Thymus (tissue), 11 donors: ENCODE results near the gene USP14. TPM values are rescaled to one million over a fixed set of nuclear protein-coding genes. Genes with fewer than 3 reads are reported as not detected.

Experiments used
- DNase-seq, 9 donors: peaks; one replicate each; pipeline ENCODE4 v3.0.0-alpha.2; 2013; ENCODE audit warnings: low spot score in 9 of 9, low read depth in 6 of 9, missing footprints in 1 of 9
- H3K27ac ChIP-seq, 2 donors: one replicate each; pipeline ENCODE4 v1.5.1; 2013; ENCODE audit warnings: control low read depth in 1 of 2, low read depth in 1 of 2, low read length in 1 of 2, mild to moderate bottlenecking in 1 of 2, moderate library complexity in 1 of 2
- H3K27me3 ChIP-seq, 2 donors: one replicate each; pipeline ENCODE4 v1.5.1; 2013; ENCODE audit warnings: low read length in 1 of 2; ENCODE audit not compliant: control insufficient read depth in 2 of 2, insufficient read depth in 1 of 2
- H3K36me3 ChIP-seq, 2 donors: one replicate each; pipeline ENCODE4 v1.5.1; 2013; ENCODE audit warnings: low read length in 1 of 2, mild to moderate bottlenecking in 1 of 2, moderate library complexity in 1 of 2; ENCODE audit not compliant: control insufficient read depth in 2 of 2, insufficient read depth in 2 of 2
- H3K4me1 ChIP-seq, 2 donors: one replicate each; pipeline ENCODE4 v1.5.1; 2013; ENCODE audit warnings: low read length in 2 of 2; ENCODE audit not compliant: control insufficient read depth in 2 of 2, insufficient read depth in 2 of 2
- H3K4me3 ChIP-seq, 2 donors: one replicate each; pipeline ENCODE4 v1.5.1; 2013; ENCODE audit warnings: low read length in 2 of 2, control low read depth in 1 of 2, mild to moderate bottlenecking in 1 of 2
- H3K9me3 ChIP-seq, 2 donors: one replicate each; pipeline ENCODE4 v1.5.1; 2013; ENCODE audit warnings: low read length in 1 of 2, mild to moderate bottlenecking in 1 of 2; ENCODE audit not compliant: control insufficient read depth in 2 of 2, insufficient read depth in 1 of 2
- WGBS: extraction: QIAGEN DNeasy Blood & Tissue Kit; methylation state at CpG from one replicate; pipeline ENCODE4 v1.1.7; 2013; 5-methylcytosine and 5-hydroxymethylcytosine counted together
- polyA plus RNA-seq: library from polyadenylated mRNA; stranded (reverse); fragments of 200-250 nt; gene quantifications from one replicate; pipeline ENCODE4 v1.2.3, GENCODE V29; 2013
- total RNA-seq: library from RNA; stranded (reverse); fragments of 120-200 nt; gene quantifications from one replicate; pipeline ENCODE4 v1.2.4, GENCODE V29; 2013
- donor health status: healthy.

Gene USP14
- total and polyA plus RNA-seq, 2 donors: 14.6 to 28.4 TPM

DNA sequence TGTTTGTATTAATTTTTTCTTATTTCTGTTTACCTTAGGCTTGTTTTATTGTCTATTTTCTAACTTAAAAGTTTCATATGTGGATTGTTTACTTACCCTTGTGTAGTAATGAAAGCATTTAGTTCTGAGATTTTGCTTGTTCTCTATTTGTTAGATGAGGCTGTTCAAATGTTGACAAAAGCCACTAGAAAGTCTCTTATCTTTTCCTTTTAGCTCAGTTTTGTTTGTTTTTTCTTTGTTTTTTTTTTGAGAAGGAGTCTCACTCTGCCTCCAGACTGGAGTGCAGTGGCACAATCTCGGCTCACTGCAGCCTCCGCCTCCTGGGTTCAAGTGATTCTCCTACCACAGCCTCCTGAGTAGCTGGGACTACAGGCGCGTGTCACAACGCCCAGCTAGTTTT lies 30.9 kb downstream of the USP14 start:
- H3K27me3 ChIP-seq: no peaks in the 10 kb centered on the region
- WGBS: over 99% methylated on average over 5 of the region's 5 CpGs
- no peaks in the 10 kb centered on the region for H3K4me1 ChIP-seq
- peaks cover 0 to 3% of the 10 kb centered on the region in 2 donors for H3K36me3 ChIP-seq
- DNase-seq: no peak
- no peak overlapping the region for H3K4me3 ChIP-seq
- no peaks in the 10 kb centered on the region for H3K9me3 ChIP-seq
- H3K27ac ChIP-seq: no peak overlapping the region

DNA sequence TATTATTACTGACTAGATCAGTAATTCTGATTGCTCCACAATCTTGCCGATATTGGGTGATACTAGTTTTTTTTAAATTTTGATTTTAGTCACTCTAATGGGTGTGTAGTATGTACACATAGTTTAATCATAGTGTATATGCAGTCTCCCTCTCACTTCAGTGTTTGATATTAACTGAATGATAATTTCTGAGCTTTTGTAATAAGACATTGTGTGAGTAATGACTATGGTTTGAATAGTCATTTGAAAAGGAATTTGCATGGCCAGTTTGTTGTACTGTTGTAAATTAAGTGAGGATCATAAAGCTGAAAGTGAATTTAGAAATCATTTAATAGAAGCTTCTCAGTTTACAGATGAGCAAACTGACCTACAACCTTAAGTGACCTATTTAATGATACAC lies 33.4 kb downstream of the USP14 start:
- Histone ChIP-seq H3K4me1 (no peaks in the 10 kb centered on the region), H3K27me3 (no peaks in the 10 kb centered on the region), H3K27ac (no peak overlapping the region), H3K4me3 (no peak overlapping the region), H3K36me3 (peaks cover 0 to 7% of the 10 kb centered on the region in 2 donors), H3K9me3 (no peaks in the 10 kb centered on the region)
- WGBS: 98% methylated on average over 1 of the region's 1 CpG
- no peak for DNase-seq

DNA sequence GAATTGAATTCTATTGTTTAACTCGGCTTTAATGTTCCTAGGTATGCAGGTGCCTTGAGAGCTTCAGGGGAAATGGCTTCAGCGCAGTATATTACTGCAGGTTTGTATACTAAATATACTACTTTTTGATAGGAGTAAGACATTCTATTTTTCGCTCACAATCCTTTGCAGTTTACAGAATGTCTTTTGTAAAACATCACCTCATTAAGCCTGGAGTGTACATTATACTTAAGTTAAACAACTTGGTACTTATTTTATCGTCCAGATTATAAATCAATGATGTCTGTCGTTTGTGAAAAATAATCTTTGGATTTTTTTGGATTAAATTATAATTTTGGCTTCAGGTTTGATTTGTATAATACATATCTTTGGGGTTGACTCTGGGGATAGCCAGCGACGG lies 34.4 kb downstream of the USP14 start:
- H3K27me3 ChIP-seq: no peaks in the 10 kb centered on the region
- no peak for DNase-seq
- H3K36me3 ChIP-seq: peaks cover 0 to 15% of the 10 kb centered on the region in 2 donors
- no peaks in the 10 kb centered on the region for H3K4me1 ChIP-seq
- no peak overlapping the region for H3K27ac ChIP-seq
- WGBS: 98% methylated on average over 7 of the region's 7 CpGs
- no peak overlapping the region for H3K4me3 ChIP-seq
- H3K9me3 ChIP-seq: no peaks in the 10 kb centered on the region

DNA sequence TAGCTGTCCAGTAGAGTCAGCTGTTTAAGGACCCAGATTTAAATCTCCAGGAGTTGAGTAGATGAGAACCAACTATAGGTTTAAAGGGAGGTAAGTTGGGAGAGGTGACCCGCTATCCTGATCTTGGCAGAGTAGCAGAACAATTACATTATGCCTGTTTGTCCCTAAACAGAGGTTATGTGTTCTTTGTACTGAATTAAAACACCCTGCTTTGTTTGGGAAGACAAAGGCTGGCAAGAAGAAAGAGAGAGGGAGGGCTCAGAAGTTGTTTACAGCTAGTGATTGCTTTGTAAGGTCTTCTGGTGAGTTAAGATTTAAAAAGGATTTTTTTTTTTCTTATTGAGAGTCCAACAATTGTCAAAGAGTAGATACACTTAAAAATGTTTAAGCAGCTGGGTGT lies 37.3 kb downstream of the USP14 start:
- no peak overlapping the region for H3K4me3 ChIP-seq
- no peak overlapping the region for H3K27ac ChIP-seq
- DNase-seq: no peak
- no peaks in the 10 kb centered on the region for H3K27me3 ChIP-seq
- H3K9me3 ChIP-seq: no peaks in the 10 kb centered on the region
- peaks cover 3 to 35% of the 10 kb centered on the region in 2 donors for H3K36me3 ChIP-seq
- 100% methylated on average over 1 of the region's 1 CpG for WGBS
- no peaks in the 10 kb centered on the region for H3K4me1 ChIP-seq

DNA sequence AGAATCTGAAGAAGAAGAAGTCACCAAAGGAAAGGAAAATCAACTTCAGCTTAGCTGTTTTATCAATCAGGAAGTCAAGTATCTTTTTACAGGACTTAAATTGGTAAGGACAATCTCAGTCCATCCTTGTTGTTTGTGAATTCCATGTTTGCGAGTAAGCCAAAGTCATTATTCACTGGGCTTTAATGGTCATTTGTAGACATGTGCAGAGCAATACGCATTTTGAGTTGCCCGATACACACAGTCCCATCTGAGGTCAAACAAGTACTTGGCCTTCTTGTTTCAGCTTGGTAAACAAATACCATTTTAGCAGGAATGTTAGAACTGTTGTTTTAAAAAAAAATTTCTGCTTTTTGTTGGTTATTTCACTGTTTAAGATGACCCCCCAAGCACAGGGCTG lies 40.9 kb downstream of the USP14 start:
- no peak overlapping the region for H3K4me3 ChIP-seq
- WGBS: over 99% methylated on average over 3 of the region's 3 CpGs

DNA sequence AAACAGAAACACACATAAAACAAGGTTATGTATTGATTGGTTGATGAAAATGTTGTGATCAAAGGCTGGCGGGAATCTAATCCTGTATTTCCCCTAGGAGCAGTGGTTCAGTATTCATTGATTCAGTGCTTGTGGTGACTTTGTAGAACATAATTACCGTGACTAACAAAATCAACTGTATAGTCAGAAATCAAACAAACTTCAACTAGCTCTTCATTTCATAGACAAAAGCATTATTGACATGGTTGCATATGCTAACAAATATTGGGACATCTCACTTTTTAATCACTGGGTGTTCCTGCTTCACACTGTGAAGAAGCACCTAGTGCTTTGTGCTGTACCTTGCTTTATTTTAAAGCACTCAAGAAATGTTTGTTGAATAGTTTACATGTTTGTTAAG lies 41.4 kb downstream of the USP14 start:
- no peaks in the 10 kb centered on the region for H3K4me1 ChIP-seq
- WGBS: 95% methylated on average over 2 of the region's 2 CpGs
- H3K9me3 ChIP-seq: no peaks in the 10 kb centered on the region
- no peaks in the 10 kb centered on the region for H3K27me3 ChIP-seq
- H3K27ac ChIP-seq: no peak overlapping the region
- DNase-seq: no peak
- H3K4me3 ChIP-seq: no peak overlapping the region
- H3K36me3 ChIP-seq: peaks cover 7 to 45% of the 10 kb centered on the region in 2 donors

More for the DNA sequence above, 40.9 kb downstream of the USP14 start:
- no peak for DNase-seq
- peaks cover 7 to 45% of the 10 kb centered on the region in 2 donors for H3K36me3 ChIP-seq
- H3K9me3 ChIP-seq: no peaks in the 10 kb centered on the region
- no peaks in the 10 kb centered on the region for H3K4me1 ChIP-seq
- no peak overlapping the region for H3K27ac ChIP-seq
- H3K27me3 ChIP-seq: no peaks in the 10 kb centered on the region

DNA sequence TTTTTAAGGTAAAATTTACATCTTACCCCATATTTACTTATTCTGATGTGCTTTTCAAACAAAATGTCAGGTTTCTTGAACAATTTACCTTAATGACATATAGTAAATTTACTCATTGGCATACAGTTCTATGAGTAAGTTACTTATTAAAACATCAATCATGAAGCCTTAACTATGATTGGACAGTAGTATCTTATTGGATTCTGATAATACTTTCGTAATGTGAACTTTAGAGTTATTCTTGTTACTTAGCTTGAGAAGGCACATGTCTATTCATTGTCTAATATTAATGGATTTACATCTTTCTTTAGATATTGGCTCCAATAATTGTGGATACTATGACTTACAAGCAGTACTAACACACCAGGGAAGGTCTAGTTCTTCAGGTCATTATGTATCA lies 51.7 kb downstream of the USP14 start:
- 97% methylated on average over 1 of the region's 1 CpG for WGBS
- Histone ChIP-seq H3K27ac (no peak overlapping the region), H3K9me3 (no peaks in the 10 kb centered on the region), H3K27me3 (no peaks in the 10 kb centered on the region), H3K4me3 (no peak overlapping the region), H3K36me3 (peaks cover 35 to 55% of the 10 kb centered on the region in 2 donors), H3K4me1 (no peaks in the 10 kb centered on the region)
- DNase-seq: no peak

DNA sequence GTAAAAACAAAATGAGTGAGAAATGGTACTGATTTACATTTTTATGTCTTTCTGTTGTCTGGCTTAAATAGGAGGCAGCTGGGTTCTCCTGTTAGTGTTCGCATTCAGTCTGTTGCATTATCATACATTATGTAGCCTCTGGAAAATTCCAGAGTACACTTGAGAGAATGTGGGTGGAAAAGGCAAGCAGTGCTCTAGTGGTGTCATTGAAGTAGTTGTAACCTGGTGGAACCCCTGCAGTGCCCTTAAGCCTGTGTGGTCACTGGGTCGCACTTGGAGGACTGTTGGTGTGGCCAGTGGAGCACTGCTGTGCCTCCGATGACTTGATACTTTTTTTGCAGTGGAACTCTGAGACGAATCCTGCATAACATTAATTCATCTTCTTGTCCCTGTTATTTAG lies 52.4 kb downstream of the USP14 start:
- WGBS: 98% methylated on average over 4 of the region's 4 CpGs
- peaks cover 32 to 55% of the 10 kb centered on the region in 2 donors for H3K36me3 ChIP-seq

DNA sequence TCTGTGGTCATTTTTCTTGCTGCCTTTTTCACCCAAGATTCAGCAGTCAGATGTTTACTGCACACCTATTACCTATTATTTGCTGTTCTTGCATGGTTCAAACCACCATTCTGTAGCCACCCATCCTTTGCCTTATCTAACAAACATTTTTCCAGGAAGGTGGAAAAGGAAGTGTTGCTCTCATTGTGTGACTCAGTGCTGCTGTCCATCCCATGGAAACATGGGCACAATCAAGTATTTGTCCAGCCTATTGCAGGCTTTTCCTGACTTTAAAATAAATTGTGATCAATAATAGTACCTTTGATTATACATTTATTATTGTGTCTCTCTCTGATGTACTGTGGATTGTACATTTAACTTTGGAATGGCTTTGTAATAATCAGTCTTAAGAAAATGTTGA lies 53.2 kb downstream of the USP14 start:
- Histone ChIP-seq H3K36me3 (peaks cover 28 to 56% of the 10 kb centered on the region in 2 donors), H3K27me3 (no peaks in the 10 kb centered on the region), H3K4me1 (no peaks in the 10 kb centered on the region), H3K4me3 (no peak overlapping the region), H3K27ac (no peak overlapping the region), H3K9me3 (no peaks in the 10 kb centered on the region)
- no peak for DNase-seq

More for the DNA sequence above, 52.4 kb downstream of the USP14 start:
- Histone ChIP-seq H3K27ac (no peak overlapping the region), H3K4me3 (no peak overlapping the region), H3K27me3 (no peaks in the 10 kb centered on the region), H3K9me3 (no peaks in the 10 kb centered on the region), H3K4me1 (no peaks in the 10 kb centered on the region)
- DNase-seq: no peak

DNA sequence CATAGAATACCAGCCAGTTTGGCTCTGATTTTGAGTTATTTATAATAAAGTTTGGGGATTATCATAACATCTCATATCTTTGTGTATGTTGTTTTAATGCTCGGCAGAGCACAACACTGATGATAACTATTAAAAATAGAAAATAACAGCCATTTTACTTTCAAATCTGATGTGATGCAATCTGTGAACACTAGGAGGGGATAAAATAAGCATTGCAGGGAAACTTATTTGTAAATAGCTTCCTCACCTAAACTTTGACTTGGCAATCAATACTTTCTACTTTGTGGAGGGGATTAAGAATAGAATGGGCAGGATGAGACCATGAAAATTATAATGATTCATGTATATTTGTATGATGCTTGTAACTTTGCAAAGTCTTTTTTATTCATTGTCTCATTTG lies 54.4 kb downstream of the USP14 start:
- Histone ChIP-seq H3K27ac (no peak overlapping the region), H3K9me3 (no peaks in the 10 kb centered on the region), H3K27me3 (no peaks in the 10 kb centered on the region), H3K4me1 (no peaks in the 10 kb centered on the region), H3K36me3 (peaks cover 29 to 61% of the 10 kb centered on the region in 2 donors), H3K4me3 (no peak overlapping the region)
- DNase-seq: no peak
- 97% methylated on average over 1 of the region's 1 CpG for WGBS
